HG03342 (cell line): ENCODE data around the gene ATP5F1E.
"Not testable (repeated sequence)": the region's sequence is repeated elsewhere in the genome, so short reads cannot be mapped to it uniquely, and the experiment has no call there.

ENCODE experiments used
- ATAC-seq: cut with Tn5 transposase; IDR thresholded peaks from one replicate; pipeline ENCODE4 v1.9.1; 2021; ENCODE audit warnings: mild to moderate bottlenecking, moderate library complexity; ENCODE audit not compliant: unreplicated experiment

The ATP5F1E gene

GRCh38 chr20:59022754-59023153 lies 9.4 kb downstream of the ATP5F1E start:
- no peak for ATAC-seq

GRCh38 chr20:59020938-59021551 lies 11.1 kb downstream of the ATP5F1E start:
- ATAC-seq = no peak

- ATAC-seq = no peak
These were observed 12.9 kb downstream of the ATP5F1E start, which contains the start of gene TUBB1 for GRCh38 chr20:59019217-59019616. Gene TUBB1, plus strand, starts transcription at chr20:59019429. Its CDS starts 94 bp downstream, at chr20:59019523.

GRCh38 chr20:59018817-59019216 lies 13.3 kb downstream of the ATP5F1E start:
- no peak for ATAC-seq

- no peak for ATAC-seq
These were observed 14.5 kb downstream of the ATP5F1E start for GRCh38 chr20:59017493-59018231.

- no peak for ATAC-seq
These were observed 15.2 kb downstream of the ATP5F1E start for GRCh38 chr20:59016795-59017492.

- no peak for ATAC-seq
These were observed 16.1 kb downstream of the ATP5F1E start for GRCh38 chr20:59015812-59016711.

GRCh38 chr20:59015411-59015810 lies 16.7 kb downstream of the ATP5F1E start:
- ATAC-seq = no peak

- no peak for ATAC-seq
These were observed 17.3 kb downstream of the ATP5F1E start for GRCh38 chr20:59014680-59015389.

GRCh38 chr20:59013959-59014608 lies 18.1 kb downstream of the ATP5F1E start:
- ATAC-seq = no peak

- ATAC-seq = no peak
These were observed 18.8 kb downstream of the ATP5F1E start for GRCh38 chr20:59013031-59013951.

GRCh38 chr20:59011874-59012157 lies 20.3 kb downstream of the ATP5F1E start:
- not testable (repeated sequence) for ATAC-seq

GRCh38 chr20:59010995-59011873 lies 20.9 kb downstream of the ATP5F1E start:
- no peak for ATAC-seq

GRCh38 chr20:59010321-59010994 lies 21.7 kb downstream of the ATP5F1E start:
- ATAC-seq = no peak

- no peak for ATAC-seq
These were observed 23.3 kb downstream of the ATP5F1E start for GRCh38 chr20:59008715-59009336.

- peak; percentile 35 for ATAC-seq
These were observed 24.2 kb downstream of the ATP5F1E start for GRCh38 chr20:59007665-59008511.
